ENCODE results near the gene ELAVL2.
A peak's percentile ranks its signal among the peaks of the same experiment; 100 is the strongest.

The ELAVL2 gene

DNA sequence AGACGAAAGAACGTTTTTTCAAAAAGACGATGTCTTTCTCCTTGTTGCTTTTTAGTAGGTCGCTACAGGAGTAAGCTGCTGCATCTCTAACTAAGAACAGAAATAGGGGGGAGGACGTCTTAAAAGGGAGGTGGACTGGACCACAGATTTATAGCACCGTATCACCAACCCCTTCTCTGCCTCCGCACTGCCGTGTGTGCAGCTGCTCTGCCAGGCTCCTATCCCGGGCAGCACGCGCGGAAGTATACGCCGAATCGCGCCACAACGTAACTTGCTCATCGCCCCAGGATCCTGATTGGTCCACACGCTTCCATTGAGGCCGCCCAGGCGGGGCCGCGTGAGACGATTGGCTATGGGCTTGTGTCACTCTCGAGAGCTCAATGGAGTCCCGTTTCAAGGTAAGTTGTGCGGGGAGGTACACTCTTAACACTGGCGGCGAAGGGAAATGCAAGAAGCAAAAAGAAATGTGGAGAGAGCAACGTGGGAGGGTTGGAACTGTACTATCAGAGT lies at the start of gene ELAVL2:
Gene ELAVL2, minus strand, starts transcription at position 121 of the 510 bp plus-strand sequence. CDS start 64,006 bp downstream, outside the sequence.
- peak; percentile 55 for ATAC-seq
- no peaks in the 10 kb centered on the region for H3K36me3 Mint-ChIP-seq

DNA sequence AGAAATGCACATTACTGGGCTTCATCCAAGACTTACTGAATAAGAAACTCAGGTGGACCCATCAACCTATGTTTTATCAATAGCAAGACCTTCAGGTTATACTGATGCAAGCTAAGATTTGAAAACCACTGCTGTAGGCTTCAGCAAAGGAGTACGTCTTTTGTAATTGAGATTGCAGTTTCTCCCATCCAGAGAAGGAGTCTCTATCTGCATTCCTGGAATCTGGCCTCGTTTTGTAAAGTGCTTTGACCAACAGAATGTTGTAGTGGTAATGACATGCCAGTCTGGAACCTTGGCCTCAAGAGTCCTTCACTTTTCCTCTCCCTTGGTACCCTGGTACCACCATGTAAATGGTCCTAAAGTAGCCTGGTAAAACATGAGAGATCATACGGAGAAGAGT lies 32.2 kb upstream of the ELAVL2 start:
- H3K27ac Mint-ChIP-seq: no peak overlapping the region
- no peaks in the 10 kb centered on the region for H3K36me3 Mint-ChIP-seq
- H3K4me1 Mint-ChIP-seq: no peaks in the 10 kb centered on the region
- no peaks in the 10 kb centered on the region for H3K27me3 Mint-ChIP-seq
- ATAC-seq: no peak
- peaks cover 7% of the 10 kb centered on the region for H3K9me3 Mint-ChIP-seq
- H3K4me3 Mint-ChIP-seq: no peak overlapping the region

More for the DNA sequence above, at the start of gene ELAVL2:
- Mint-ChIP-seq H3K4me3 (no peak within 1 kb of the TSS), H3K27me3 (peaks cover 33% of the 10 kb centered on the region), H3K4me1 (no peaks in the 10 kb centered on the region), H3K9me3 (no peaks in the 10 kb centered on the region), H3K27ac (no peak within 1 kb of the TSS)

DNA sequence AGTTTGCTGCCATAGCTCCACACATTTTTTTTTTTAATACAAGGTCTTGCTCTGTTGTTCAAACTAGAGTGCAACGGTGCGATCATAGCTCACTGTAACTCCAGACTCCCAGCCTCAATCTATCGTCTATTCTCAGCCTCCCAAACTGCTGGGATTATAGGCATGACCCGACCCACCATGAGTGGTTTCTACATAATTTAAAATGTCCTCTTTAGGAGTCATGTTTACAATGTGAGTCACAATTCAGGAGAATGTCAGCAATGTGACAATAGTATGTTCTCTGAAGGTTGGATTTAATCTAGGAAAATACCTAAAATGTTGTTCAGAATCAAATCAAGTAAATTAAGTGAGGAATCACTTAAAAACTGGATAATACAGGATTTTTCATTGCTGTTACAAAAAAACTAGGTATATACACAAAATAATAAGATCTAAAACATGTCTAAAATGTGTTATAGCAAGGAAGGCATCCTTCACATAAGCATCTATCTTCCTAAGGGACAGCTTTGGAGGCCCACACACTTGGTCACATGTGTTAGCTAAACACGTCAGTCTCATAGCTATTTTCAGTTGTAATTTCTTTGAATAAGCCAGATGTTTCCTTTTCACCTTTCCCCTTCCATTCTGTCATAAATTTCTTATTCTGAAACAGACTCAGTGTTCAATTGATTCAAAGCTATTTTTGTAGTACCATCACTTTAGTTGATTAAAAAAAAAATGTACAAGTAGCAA lies 30.0 kb upstream of the ELAVL2 start:
- H3K4me3 Mint-ChIP-seq: no peak overlapping the region
- H3K9me3 Mint-ChIP-seq: peaks cover 11% of the 10 kb centered on the region
- peaks cover 11% of the 10 kb centered on the region for H3K27me3 Mint-ChIP-seq
- no peak for ATAC-seq
- H3K36me3 Mint-ChIP-seq: no peaks in the 10 kb centered on the region
- no peak overlapping the region for H3K27ac Mint-ChIP-seq
- H3K4me1 Mint-ChIP-seq: no peaks in the 10 kb centered on the region

DNA sequence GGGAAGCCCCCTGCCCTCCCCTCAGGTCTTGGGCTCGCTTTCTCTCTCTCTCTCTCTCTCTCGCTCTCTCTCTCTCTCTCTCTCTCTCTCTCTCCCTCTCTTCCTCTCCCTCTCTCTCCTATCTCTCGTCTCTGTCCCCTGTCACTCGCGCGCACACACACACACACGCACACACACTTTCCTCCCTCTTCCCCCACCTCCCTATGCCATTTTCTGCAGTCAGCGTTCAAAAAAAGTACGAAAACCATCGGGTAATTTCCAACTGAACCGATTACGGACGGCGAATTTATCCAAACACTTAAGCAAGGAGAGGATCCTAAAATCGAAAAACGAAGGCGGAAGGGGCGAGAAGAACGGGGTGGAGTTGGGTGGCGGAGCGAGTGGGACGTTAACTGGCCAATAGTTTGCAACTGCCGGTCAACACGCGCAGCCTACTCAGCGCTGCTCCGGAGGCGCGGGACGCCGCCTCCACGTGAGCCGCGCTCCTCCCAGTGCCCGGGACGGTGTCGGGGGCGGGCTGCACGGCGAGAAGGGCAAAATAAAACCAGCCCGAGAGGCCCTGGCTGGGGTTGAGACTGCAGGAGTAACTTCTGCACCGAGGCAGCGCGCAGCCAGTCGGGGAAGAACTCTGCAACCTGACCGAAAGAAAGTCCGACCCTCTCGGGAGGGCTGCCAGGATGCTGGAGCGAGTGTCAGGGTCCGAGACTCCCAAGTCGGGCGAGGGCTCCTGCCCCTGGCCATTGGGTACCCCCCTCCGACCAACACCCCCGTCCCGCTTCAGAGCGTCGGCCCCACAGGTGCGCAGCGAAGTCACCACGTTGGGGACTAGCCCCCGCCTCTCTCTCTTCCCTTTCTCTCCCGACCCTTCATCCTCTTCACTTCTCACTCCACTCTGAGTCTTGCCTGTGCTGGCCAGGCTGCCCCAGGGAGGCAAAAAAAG lies 24.9 kb upstream of the ELAVL2 start:
- peaks cover 7% of the 10 kb centered on the region for H3K9me3 Mint-ChIP-seq
- no peaks in the 10 kb centered on the region for H3K4me1 Mint-ChIP-seq
- no peak for ATAC-seq
- no peak overlapping the region for H3K27ac Mint-ChIP-seq
- H3K4me3 Mint-ChIP-seq: no peak overlapping the region
- H3K27me3 Mint-ChIP-seq: peaks cover 26% of the 10 kb centered on the region
- H3K36me3 Mint-ChIP-seq: no peaks in the 10 kb centered on the region

DNA sequence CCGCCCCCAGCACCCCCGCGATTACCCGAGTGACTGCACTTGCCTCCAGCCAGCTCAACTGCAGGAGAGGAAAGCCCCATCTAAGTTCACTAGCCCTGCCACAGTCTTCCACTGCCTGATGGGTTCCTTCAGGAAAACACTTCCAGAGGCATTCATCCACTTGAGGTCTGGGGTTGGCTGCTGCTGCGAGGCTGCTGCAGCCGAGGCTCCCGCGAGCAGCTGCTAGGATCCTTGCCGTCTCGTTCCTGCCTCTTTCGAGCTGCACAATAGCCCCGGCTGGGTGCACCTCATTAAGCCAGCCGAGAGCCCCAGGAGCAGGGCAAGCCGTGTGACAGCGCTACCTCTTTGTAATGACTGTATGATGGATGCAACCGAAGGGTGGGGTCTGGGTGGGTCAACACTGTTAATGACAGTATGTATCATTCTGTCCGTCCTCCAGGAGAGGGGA lies 24.2 kb upstream of the ELAVL2 start:
- peaks cover 7% of the 10 kb centered on the region for H3K9me3 Mint-ChIP-seq
- no peak overlapping the region for H3K27ac Mint-ChIP-seq
- no peaks in the 10 kb centered on the region for H3K36me3 Mint-ChIP-seq
- no peak for ATAC-seq
- peaks cover 26% of the 10 kb centered on the region for H3K27me3 Mint-ChIP-seq
- no peak overlapping the region for H3K4me3 Mint-ChIP-seq
- no peaks in the 10 kb centered on the region for H3K4me1 Mint-ChIP-seq

DNA sequence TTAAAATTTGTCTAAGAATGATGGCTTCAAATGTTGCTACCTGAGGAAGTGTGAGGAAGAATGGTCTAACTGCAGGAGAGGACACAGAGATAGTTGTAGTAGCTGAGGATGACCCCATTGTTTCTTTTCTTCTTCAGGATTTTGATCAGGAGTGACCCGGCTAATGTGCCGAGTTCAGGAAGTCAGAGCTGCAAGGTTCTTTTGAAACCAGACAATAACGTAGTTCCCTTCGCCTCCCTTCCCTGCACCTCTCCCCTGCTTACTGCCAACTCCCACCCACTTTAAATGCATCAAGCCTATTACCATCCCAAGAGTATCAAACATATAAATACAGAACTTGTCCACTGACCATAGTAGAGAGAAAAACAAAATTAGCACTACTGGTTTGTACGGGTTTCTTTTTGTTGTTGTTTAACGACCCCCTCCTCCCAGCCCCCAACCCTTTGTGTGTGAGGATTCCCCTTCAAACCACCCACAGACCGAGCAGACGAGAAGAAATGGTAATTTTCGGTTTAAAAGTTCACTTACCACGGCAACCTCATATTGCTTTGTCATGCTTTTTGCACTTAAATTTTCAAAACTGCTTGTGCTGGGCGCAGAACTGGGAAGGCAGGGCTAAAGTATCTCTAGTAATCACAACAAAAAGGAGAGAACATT lies 23.5 kb upstream of the ELAVL2 start:
- ATAC-seq: no peak
- Mint-ChIP-seq H3K36me3 (no peaks in the 10 kb centered on the region), H3K27ac (no peak overlapping the region), H3K4me3 (no peak overlapping the region), H3K27me3 (peaks cover 26% of the 10 kb centered on the region), H3K9me3 (peaks cover 7% of the 10 kb centered on the region), H3K4me1 (no peaks in the 10 kb centered on the region)

DNA sequence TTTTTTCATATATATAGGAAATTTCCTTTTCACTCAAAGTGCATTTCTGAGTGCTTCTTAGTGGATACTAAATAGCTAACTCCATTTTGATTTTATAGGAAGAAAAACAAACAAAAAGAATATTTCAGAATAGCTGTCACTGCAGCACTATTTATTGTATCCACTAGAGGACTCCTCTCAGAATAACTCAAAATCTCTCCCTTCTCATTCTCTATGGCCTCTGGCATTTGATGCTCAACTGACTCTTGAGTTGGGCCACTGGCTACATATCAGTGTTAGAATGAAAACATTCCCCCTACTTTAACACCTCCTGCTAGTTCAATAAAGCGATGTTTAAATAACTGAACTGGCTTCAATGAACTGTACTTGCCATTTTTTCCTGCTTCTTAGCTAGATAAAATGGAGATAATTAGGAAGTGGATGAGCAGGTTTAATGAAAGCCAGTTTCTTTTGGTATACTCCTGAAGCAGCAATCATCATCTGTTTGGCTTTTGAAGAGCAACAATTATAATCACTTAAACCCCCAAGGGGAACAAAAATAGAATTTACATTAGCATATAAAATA lies 16.6 kb upstream of the ELAVL2 start:
- no peak for ATAC-seq
- Mint-ChIP-seq H3K36me3 (no peaks in the 10 kb centered on the region), H3K27me3 (no peaks in the 10 kb centered on the region), H3K27ac (no peak overlapping the region), H3K9me3 (peaks cover 3% of the 10 kb centered on the region), H3K4me3 (no peak overlapping the region), H3K4me1 (no peaks in the 10 kb centered on the region)

DNA sequence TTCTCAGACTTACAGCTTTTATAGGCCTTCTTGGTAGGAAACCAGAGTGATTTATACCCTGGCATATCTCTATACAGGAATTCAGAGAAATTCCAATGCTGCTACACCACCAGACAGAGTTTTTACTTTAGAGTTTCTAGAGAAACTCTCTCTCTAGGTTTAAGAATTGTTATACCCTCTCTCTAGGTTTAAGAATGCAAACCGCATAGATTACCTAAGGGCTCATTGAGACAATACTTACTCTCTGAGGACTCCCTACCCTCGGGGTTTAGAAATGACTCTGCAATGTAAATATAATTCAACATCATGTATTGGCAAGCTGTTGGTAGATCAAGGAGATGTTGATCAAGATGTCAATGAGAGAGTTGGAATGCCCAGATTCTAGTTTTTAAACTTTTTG lies 15.3 kb upstream of the ELAVL2 start:
- Mint-ChIP-seq H3K4me3 (no peak overlapping the region), H3K27ac (no peak overlapping the region), H3K27me3 (no peaks in the 10 kb centered on the region), H3K9me3 (peaks cover 6% of the 10 kb centered on the region), H3K36me3 (no peaks in the 10 kb centered on the region), H3K4me1 (no peaks in the 10 kb centered on the region)
- ATAC-seq: no peak

DNA sequence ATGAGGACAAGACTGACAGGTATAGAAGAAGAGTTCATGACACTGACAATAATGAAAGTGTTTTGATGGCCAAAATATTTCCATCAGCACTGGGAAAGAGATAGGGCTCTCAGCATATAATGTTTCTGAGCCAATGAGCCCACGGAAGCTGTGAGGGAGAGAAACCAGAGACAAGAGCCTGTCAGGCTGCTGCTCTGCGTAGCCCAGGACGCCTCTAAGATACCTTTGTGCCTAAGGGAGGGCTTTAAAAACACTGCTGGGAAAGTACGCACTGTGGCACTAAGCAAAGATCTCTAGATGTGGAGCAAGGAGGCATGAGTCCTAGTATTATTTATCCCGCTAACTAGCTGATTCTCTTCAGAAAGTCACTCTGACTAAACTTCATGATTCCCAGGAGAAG lies 11.0 kb upstream of the ELAVL2 start:
- H3K4me1 Mint-ChIP-seq: no peaks in the 10 kb centered on the region
- H3K4me3 Mint-ChIP-seq: no peak overlapping the region
- H3K27me3 Mint-ChIP-seq: peaks cover 2% of the 10 kb centered on the region
- H3K36me3 Mint-ChIP-seq: no peaks in the 10 kb centered on the region
- H3K9me3 Mint-ChIP-seq: peaks cover 6% of the 10 kb centered on the region
- no peak for ATAC-seq
- H3K27ac Mint-ChIP-seq: no peak overlapping the region

DNA sequence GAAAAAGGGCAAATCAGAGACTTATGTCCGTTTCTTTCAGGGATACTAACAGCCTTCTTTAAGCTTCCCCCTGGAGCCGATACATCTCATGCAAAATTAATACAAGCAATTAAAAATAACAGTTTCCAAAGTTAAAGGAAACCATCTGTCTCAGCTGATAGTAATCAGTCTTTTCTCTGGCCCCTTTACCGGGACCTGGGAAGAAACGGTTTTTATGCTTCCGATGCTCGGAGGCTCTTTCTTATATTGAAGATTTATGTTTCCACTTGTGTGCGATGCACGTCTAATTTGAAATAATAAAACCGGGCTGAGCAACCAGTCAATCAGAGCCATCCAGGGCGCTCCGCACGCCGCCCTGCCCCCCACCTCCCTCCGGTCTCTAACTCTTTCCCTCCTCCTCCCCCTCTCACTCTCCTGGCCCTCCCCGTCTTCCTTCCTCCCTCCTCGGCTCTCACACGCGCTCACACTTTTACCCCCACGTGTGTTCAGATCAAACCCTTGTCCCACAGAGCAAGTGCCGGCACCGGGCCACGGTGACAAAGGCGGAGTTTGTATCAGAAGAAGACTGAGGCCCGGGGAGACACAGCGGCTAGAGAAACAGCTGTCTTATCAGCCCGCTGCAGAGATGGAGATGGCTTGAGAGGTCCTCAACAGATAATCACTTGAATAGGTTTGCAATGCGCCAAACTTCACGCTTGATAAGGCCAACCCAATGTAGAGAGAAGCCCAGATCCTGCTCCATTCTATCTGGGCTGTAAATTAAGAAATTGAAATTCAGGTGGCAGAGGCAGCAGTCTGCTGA lies 5.1 kb upstream of the ELAVL2 start:
- Mint-ChIP-seq H3K27me3 (peaks cover 28% of the 10 kb centered on the region), H3K4me3 (no peak overlapping the region), H3K36me3 (no peaks in the 10 kb centered on the region), H3K9me3 (no peaks in the 10 kb centered on the region), H3K4me1 (no peaks in the 10 kb centered on the region), H3K27ac (no peak overlapping the region)
- no peak for ATAC-seq

DNA sequence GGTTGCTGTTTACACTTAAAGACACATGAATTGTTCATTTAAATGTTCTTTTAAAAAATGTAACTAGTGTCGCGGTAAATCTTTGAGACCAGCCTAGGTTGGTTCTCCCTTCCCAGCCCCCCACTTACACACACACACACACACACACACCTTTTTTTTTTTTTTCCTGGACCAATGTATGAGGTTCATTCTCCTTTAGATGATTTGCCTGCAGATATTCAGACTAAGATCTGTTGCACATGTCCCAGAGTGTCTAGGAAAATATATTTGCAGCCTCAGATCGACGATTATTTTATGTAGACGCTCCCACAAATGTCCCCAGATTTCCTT lies 4.4 kb upstream of the ELAVL2 start:
- H3K27me3 Mint-ChIP-seq: peaks cover 28% of the 10 kb centered on the region
- H3K36me3 Mint-ChIP-seq: no peaks in the 10 kb centered on the region
- ATAC-seq: no peak
- H3K9me3 Mint-ChIP-seq: no peaks in the 10 kb centered on the region
- no peaks in the 10 kb centered on the region for H3K4me1 Mint-ChIP-seq
- no peak overlapping the region for H3K27ac Mint-ChIP-seq
- H3K4me3 Mint-ChIP-seq: no peak overlapping the region

DNA sequence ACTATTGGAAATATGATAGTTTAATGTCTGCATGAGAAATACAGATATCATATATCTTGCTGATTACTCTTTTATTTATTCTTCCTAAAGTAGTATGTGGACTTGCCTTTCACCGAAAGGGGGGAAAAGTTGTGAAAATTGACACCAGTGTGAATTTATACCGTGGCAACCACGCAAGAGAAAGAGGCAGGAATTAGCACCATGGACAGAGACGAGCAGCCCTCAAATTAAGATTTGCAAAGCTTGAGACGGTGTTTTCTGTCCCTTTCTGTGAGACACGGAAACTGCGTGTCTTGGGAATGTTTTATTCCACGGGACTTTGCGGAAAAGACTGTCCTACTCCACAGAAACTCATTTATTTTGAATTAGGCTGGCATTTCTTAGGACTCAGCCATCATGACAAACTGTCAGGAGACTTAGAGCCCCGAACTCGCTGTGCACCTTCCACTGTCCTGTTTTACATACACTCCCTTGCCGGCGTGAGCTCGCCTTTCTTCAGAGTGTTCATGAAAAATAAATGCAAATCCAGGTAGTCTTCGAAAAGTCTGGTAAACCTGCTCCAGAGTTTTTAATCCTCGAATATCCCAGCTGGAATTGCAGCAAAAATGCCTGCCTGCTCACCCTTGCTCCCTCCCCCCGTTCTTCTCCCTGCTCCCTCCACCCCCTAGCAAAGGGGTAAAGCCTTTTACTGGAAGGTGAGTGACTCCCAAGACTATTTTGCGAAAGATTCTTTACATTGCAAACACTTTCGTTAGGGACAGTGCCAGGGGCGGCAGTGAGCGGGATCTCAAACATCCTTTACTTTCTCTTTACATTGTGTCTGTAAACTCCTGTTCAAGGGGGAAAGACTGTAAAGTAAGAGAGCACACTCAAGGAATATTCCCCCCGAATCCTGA lies 3.8 kb upstream of the ELAVL2 start:
- Mint-ChIP-seq H3K9me3 (no peaks in the 10 kb centered on the region), H3K27me3 (peaks cover 28% of the 10 kb centered on the region), H3K27ac (no peak overlapping the region), H3K36me3 (no peaks in the 10 kb centered on the region), H3K4me1 (no peaks in the 10 kb centered on the region), H3K4me3 (no peak overlapping the region)
- ATAC-seq: no peak

DNA sequence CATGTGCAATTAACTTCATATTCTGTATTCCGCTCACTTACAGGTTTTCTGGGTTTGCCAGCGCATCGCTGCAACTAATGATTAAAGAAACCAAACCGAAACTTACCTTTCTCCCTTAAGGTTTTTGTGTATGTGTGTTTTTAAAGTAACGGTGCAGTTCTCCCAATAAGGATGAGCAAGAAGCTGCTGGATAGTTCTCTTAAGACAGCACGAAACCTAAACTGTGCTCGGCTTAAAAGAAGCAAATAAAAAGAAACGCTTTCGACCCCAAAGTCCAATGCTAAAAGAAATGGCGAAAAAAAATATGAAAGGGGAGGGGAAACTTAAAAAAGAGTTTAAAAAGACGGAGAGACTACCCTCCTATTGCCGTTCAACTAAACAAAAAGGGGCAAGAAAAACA lies 340 bp downstream of the ELAVL2 start:
- Mint-ChIP-seq H3K36me3 (no peaks in the 10 kb centered on the region), H3K4me1 (no peaks in the 10 kb centered on the region), H3K27ac (no peak overlapping the region), H3K9me3 (no peaks in the 10 kb centered on the region), H3K27me3 (peaks cover 34% of the 10 kb centered on the region), H3K4me3 (no peak overlapping the region)
- ATAC-seq: no peak

All from stimulated activated memory B cell treated with anti-CD40 and anti-IgM and Interleukin-4, amounts not matched to agents 10 μg/mL and 1 μg/mL and 100 μg/mL, for 72 hours (primary cell).